NCI-H2029 treated with DMSO at 0.1 percent for 48 hours (cell line): Measurements from ENCODE around the gene GALNT17.
"Not testable (repeated sequence)": the region's sequence is repeated elsewhere in the genome, so short reads cannot be mapped to it uniquely, and the experiment has no call there.

Experiments used
- DNase-seq: peaks from one replicate; lab custom pipeline; 2025; lab: John Stamatoyannopoulos, UW

Gene GALNT17

GRCh38 chr7:71563276-71563675, 431.3 kb downstream of the GALNT17 start:
- peak; percentile 49 for DNase-seq

- no peak for DNase-seq
Observed at GRCh38 chr7:71566376-71566775, 434.4 kb downstream of the GALNT17 start.

- DNase-seq = no peak
Observed at GRCh38 chr7:71566991-71567390, 435.0 kb downstream of the GALNT17 start.

DNA sequence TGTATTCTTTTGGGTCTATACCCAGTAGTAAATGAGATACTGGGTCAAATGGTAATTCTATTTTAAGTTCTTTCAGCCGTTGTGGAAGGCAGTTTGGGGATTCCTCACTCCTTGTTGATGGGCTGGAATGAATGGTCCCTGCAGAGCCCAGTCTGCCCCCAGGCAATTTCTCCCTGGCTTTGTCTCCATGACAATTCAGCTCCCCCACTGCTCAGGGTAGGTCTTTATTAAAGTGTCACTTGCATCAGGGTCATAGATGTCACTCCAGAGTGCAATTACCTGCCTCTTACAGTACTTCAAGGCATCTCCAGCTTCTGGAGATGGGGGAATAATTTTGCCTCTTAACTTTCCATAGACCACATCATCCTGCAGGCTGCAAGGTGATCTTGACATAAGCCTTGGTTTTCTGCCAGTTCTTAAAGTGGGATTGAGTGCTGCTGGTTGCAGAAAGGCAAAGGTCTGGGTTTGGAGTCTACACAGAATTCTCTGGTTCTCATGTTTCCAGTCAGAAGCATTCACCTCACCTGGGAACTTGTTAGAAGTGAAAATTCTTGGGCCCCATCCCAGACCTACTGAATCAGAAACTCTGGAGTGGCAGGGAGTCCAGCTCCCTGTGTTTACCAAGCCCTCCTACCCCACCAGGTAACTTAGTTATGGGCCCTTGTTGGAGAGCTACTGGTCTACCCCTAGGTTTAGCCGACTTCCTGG, 442.4 kb downstream of the GALNT17 start:
- no peak for DNase-seq

GRCh38 chr7:71580027-71580426, 448.1 kb downstream of the GALNT17 start:
- no peak for DNase-seq

DNA sequence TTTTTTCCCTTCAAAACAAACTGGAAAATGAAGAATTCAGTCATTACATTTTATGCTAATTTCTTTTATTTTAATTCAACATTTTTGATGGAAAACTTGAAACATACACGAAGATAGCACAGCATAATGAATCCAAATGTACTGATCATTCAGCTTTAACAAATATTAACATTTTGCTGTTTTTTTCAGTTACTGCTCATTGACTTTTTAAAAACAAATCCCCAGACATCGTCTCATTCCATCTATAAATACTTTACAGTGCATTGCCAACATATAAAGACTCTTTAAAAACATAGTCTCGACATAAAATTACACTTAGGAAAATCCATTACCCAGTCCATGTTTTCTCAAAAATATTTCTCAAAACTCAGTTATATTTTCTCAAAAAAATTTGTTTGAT, 452.3 kb downstream of the GALNT17 start:
- no peak for DNase-seq

GRCh38 chr7:71591876-71592275, 459.9 kb downstream of the GALNT17 start:
- no peak for DNase-seq

DNA sequence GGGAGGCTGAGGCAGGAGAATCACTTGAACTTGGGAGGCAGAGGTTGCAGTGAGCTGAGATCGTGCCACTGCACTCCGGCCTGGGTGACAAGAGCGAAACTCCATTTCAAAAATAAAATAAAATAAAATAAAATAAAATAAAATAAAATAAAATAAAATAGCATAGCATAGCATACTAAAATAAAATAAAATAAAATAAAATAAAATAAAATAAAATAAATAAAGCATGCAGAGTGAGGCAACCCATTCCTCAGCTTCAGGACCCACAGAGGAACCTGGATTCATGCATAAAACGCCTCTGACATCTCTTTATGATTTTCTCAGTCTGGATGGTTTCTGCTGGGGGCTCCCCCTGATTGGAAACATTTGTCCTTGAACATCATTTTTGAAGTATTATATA, 460.4 kb downstream of the GALNT17 start:
- DNase-seq = not testable (repeated sequence)

DNA sequence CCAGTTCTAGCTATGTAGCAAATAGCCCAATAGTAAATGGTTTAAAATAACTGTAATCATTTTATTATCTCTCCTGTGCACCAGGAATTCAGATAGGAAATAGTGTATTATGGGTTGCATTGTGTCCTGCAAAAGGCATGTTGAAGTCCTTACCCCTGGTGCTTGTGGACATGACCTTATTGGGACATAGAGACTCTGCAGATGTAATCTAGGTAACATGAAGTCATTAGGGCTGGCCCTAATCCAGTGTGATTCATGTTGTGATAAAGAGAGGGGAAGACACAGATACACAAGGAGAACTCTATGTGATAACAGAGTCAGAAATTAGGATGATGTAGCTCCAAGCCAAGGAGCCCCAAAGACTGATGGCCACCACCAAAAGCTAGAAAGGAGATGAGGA, 462.8 kb downstream of the GALNT17 start:
- no peak for DNase-seq

DNA sequence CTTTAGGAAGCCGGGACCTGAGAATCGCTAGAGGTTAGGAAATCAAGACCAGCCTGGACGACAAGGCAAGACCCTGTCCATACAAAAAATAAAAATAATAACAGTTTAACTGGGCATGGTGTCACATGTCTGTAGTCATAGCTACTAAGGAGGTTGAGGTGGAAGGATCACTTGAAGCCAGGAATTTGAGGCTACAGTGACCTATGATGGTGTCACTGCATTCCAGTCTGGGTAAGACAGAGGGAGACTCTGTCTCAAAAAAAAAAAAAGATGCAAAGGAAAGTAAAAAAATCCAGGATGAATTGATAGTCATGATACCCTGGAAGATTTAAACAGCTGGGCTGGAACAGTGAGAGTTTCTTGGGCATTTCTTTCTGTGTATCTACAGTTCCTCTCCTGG, 463.2 kb downstream of the GALNT17 start:
- DNase-seq = no peak

GRCh38 chr7:71598553-71598952, 466.6 kb downstream of the GALNT17 start:
- no peak for DNase-seq

DNA sequence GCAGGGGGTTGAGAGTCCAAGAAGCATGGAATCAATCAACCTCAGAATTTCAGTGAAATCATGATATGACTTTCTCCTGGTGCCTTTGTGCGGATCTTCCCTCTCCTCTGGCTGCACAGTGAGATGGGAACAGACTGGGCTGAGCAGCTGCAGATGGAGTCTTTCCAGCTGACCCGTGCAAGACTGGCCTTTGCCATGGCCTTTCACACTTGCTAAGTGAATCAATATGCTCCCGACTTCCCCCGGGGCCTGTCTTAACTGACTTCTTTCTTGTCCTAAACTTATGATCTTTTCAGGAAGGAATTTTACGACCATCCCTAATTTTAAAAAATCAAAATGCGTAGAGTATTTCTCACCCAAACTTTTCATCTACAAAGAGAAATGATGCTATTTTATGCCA, 469.9 kb downstream of the GALNT17 start:
- DNase-seq = no peak

- DNase-seq = peak; percentile 21
Observed at GRCh38 chr7:71604818-71605414, 473.0 kb downstream of the GALNT17 start.

DNA sequence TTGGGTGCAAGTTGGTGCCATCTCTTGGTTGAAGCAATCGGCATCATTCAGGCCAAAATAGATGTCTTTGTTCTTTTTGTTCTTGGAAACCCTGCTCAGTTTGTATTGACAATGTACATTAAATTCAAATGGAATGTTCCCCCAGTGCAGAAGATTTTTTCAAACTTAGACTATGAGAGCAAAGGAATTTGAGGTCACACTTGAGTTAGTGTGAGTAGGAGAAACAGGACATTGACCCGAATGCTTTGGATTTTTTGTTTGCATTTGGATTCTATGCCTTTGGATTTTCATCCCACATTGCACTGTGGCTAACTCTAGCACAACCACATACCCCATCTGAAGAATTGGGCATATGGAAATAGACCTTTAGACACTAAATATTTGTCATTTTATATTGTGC, 480.0 kb downstream of the GALNT17 start:
- DNase-seq = no peak

DNA sequence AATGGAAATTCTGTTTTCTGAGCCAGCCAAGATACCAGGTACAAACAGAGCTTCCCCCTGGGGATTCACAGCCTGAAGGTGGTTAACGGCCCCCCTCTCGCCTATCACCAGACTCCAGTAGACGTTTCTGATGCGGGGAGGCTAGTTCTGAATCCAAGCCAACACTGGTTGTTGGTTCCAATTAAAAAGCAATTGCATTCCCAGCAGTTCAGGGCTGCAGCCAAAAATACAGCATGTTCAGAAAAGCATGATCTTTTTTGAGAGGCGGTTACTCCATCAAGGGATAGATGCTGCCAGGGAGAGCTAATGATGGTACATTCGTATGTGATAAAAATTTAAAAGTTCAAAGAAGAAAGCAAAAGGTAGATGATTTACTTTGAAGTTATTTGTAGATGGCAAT, 481.0 kb downstream of the GALNT17 start:
- no peak for DNase-seq

DNA sequence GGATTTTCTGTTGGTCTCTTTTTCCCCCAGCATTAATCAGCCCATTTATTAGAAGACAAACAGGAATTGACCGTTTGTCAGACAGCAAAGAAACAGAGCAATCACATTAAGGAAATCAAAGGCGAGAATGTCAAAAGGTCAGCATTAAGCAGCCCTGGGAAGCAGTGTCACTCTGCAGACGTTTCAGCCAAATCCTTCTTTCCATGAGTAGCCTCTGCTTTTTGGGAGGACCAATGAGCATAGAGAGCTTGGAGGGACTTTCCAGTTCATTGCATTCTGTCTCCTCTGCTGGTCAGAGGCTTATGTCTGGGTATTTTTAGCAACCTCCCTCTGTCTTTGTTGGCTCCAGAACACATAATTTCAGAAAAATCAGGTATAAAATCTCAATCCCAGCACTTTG, 481.4 kb downstream of the GALNT17 start:
- no peak for DNase-seq

- no peak for DNase-seq
Observed at GRCh38 chr7:71615017-71615416, 483.1 kb downstream of the GALNT17 start.

- no peak for DNase-seq
Observed at GRCh38 chr7:71616217-71616616, 484.3 kb downstream of the GALNT17 start.

DNA sequence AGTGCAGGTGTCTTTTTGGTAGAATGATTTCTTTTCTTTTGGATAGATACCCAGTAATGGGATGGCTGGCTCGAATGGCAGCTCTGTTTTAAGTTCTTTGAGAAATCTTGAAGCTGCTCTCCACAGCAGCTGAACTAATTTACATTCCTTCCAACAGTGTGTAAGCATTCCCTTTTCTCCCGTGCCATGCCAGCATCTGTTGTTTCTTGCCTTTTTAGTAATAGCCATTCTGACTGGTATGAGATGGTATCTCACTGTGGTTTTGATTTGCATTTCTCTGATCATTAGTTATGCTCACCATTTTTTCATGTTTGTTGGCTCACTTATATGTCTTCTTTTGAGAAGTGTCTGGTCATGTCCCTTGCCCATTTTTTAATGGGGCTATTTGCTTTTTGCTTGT, 486.3 kb downstream of the GALNT17 start:
- DNase-seq = no peak

GRCh38 chr7:71625545-71625944, 493.6 kb downstream of the GALNT17 start:
- no peak for DNase-seq

- DNase-seq = no peak
Observed at GRCh38 chr7:71626206-71626605, 494.3 kb downstream of the GALNT17 start.

DNA sequence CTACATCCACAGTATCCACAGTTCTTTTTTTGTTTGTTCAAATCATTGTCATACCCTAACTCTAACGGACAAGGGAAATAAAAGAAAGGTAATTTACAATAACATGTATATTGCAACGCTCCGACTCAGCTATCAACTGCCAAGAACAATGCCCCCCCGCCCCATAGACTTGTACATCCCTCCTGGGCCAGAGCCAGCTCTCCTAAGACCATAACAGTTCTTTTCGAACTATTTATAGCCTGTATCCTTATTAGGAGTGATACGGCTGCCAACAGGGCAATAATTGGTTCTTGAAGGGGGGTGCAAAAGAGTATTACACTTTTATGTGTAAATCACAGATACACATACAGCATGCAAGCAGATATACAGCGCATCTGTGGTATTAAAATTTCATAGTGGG, 495.7 kb downstream of the GALNT17 start:
- no peak for DNase-seq

GRCh38 chr7:71630516-71630915, 498.6 kb downstream of the GALNT17 start:
- DNase-seq = no peak

GRCh38 chr7:71633551-71634008, 501.6 kb downstream of the GALNT17 start:
- no peak for DNase-seq
